HG03469 (cell line): ENCODE data around the gene FCHSD2.
"Not testable (repeated sequence)": the region's sequence is repeated elsewhere in the genome, so short reads cannot be mapped to it uniquely, and the experiment has no call there.

ENCODE experiments used
- ATAC-seq: cut with Tn5 transposase; IDR thresholded peaks from one replicate; pipeline ENCODE4 v1.9.1; 2021; ENCODE audit warnings: mild to moderate bottlenecking, moderate library complexity, moderate number of reproducible peaks; ENCODE audit not compliant: unreplicated experiment

The FCHSD2 gene

GRCh38 chr11:72811686-72812085, 330.4 kb downstream of the FCHSD2 start:
- not testable (repeated sequence) for ATAC-seq

- no peak for ATAC-seq
Observed at GRCh38 chr11:72808331-72808798, 333.8 kb downstream of the FCHSD2 start.

- no peak for ATAC-seq
Observed at GRCh38 chr11:72807792-72808191, 334.3 kb downstream of the FCHSD2 start.

GRCh38 chr11:72807021-72807693, 335.0 kb downstream of the FCHSD2 start:
- no peak for ATAC-seq

- not testable (repeated sequence) for ATAC-seq
Observed at GRCh38 chr11:72806378-72806777, 335.7 kb downstream of the FCHSD2 start.

GRCh38 chr11:72805216-72805615, 336.9 kb downstream of the FCHSD2 start:
- no peak for ATAC-seq

GRCh38 chr11:72802822-72803221, 339.3 kb downstream of the FCHSD2 start:
- ATAC-seq: no peak

- ATAC-seq: no peak
Observed at GRCh38 chr11:72799441-72799840, 342.7 kb downstream of the FCHSD2 start.

GRCh38 chr11:72798361-72798760, 343.8 kb downstream of the FCHSD2 start:
- no peak for ATAC-seq

- peak; percentile 53 for ATAC-seq
Observed at GRCh38 chr11:72793425-72794367, 348.4 kb downstream of the FCHSD2 start, which contains the start of gene STARD10. STARD10 (minus strand) TSS chr11:72794047; CDS start chr11:72781181, 12,866 bp downstream.

- no peak for ATAC-seq
Observed at GRCh38 chr11:72793076-72793424, 349.1 kb downstream of the FCHSD2 start.

- ATAC-seq: no peak
Observed at GRCh38 chr11:72792437-72793021, 349.6 kb downstream of the FCHSD2 start.

GRCh38 chr11:72791228-72791627, 350.9 kb downstream of the FCHSD2 start:
- not testable (repeated sequence) for ATAC-seq

GRCh38 chr11:72789493-72790131, 352.5 kb downstream of the FCHSD2 start:
- no peak for ATAC-seq

- ATAC-seq: no peak
Observed at GRCh38 chr11:72788241-72788640, 353.9 kb downstream of the FCHSD2 start.

- ATAC-seq: no peak
Observed at GRCh38 chr11:72787216-72788104, 354.7 kb downstream of the FCHSD2 start.
